Measurements from ENCODE around the gene ERN2.

ERN2 gene

DNA sequence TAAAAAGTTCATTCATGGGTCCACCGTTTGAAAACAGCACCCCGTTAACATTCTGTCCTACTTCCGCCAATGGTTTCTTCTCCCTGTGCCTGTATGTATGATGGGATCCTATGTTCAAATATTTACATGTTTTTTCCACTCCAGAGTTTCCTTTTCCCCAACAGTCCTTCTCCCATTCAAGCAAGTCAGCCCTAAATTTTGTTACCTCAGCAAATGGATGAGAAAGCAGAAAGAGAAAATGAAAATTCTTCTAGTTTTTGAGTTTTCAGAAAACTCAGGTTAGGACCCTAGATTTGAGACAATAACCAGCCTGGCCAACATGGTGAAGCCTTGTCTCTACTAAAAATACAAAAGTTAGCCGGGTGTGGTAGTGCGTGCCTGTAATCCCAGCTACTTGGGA, 3.5 kb upstream of the ERN2 start:
- no peak for DNase-seq

DNA sequence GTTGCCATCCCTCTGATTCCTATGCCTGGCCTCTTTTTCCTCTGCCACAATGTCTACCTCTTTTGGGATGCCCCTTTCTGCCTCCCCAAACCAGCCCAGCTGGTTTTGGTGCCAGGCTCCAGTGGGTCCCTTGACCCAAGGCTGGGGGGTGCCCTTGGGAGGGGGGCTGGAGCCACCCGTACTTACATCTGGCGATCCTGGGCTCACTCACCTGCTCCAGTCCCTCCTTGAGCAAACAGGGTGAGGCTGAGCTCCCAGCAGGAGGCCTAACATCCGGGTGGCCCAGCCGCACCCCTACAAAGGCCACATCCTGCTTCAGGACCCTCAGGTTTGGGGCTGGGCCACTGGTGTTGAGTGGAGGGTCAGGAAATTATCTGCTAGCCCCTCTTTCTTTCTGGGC, 1.2 kb downstream of the ERN2 start:
- no peak for DNase-seq

DNA sequence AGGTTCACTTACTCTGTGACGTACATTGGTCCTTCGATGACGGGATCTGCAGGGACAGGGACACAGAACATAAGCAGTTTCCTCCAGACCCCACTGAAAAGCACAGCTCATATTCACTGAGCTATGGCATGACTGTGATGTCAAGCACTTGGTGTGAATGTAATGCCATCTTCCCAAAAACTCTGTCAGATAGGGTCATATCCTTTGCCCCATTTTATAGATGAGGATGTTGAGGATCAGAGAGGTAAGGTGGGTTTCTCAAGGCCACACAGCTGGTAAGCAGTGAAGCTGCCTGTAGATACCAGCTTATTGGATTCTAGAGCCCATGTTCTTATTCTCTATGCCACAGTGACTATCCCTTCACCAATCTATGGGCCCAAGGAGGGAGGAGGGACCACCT, 2.5 kb downstream of the ERN2 start:
- no peak for DNase-seq

DNA sequence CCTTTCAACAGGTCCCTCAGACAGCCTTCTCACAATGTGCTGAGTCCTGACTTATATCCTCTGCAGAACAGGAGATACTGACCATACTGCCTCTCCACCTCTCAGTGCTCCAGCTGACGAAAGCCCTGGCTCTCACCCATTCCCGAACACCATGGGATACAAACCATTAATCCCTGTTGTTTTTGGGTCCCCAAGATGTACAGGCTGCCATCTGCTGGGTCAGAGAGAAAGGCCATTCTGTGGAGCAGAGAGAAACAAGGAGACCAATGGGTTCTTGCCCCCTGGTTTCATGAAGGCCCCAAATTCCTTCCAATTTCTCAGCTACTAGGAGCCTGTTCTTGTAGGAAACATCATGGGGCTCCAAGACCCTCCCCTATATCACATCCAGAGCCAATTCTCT, 3.0 kb downstream of the ERN2 start:
- no peak for DNase-seq

DNA sequence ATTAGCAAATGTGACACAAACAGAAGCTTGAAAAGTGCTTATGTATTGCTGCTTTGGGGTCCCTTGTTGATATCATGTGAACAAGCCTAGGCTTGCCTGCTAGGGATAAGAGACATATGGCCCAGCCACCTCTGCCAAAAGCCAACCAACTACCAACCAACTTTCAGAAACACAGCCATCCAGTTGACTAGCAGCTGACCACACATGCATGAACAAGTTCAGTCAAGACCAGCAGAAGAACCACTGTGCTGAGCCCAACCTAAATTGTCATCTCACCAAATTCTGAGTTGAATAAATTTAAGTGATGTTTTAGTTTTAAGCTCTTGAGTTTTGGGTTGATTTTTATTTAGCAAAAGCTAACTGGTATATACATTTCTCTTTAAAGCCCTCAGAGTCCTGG, 3.5 kb downstream of the ERN2 start:
- no peak for DNase-seq

DNA sequence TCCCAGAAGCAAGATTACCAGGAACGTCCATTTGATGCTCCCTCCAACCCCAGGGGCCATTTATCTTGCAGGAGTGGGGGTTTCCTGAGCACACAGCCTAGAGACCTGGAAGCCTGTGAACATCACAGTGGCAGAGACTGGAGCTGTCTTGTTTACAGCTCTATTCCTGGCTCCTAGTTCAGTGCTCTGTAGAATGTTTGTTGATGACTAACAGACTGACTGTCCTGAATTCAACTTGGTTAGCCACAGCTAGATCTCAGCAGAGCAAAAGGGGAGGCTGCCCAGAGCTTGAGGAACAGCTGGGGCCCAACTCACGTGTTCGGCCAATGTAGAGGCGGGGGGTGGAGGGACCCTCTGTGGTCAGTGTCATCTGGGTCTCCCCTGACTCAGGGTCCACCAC, 6.6 kb downstream of the ERN2 start:
- DNase-seq = no peak

DNA sequence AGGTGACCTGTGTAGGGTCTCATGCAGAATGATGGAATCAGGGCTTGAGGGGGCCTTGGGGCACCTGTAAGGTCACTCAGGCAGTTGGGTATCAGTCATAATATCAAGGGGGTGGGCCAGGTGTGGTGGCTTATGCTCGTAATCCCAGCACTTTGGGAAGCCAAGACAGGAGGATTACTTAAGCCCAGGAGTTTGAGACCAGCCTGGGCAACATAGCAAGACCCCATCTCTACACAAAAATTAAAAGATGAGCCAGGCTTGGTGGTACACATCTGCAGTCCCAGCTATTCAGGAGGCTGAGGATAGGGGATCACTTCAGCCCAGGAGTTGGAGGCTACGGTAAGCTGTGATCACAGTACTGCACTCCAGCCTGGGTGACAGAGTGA, 7.5 kb downstream of the ERN2 start:
- no peak for DNase-seq

DNA sequence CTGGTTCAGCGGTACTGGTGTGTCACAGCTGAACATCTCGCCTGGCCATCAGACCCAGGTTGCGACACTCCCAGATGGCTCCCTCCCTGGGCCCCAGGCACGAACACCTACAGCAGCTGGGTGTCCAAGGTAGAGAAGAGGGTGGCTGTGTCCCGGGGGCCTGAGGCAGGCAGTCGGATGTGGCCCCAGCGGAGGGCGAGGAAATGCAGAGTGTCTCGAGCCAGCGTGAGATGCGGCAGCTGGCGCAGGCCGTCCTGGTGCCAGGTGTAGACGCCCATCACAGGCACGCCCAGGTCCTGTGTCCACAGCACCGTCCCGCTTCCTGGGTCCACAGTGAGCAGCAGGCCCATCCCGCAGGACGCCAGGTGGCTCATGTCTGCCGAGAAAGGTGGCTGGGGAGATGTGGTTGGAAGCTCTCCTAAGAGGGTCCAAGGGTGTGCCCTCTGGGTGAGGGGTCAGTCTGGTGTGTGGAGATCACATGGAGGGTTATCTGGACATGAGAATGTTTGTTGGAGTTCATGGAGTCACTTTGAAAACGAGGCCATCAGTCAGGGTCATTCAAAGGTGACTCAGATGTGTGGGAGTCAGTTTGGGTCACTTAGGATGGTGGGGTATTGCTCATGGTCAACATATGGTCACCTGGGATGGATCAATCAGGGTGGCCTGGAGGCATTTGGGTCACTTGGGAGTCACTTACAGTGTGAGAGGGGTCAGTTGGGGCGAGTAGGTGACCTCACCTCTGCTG, 8.1 kb downstream of the ERN2 start:
- no peak for DNase-seq

DNA sequence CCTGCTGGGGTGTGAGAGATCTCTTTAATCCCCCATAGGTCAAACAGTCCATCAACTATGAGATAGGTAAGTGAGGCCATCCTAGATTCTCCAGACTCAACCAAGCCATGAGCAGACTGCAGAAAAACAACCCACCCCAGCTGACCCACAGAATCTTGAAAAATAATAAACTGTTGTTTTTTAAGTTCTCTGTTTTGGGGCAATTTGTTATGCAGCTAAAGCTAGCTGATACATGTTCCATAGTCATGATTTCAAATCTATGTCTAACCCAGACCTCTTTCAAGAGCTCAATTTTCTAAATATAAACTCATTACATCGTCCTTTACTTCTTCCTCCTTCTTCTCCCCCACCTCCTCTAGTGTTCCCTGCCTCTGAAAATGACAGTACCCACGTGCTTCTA, 10.1 kb downstream of the ERN2 start:
- DNase-seq = no peak

DNA sequence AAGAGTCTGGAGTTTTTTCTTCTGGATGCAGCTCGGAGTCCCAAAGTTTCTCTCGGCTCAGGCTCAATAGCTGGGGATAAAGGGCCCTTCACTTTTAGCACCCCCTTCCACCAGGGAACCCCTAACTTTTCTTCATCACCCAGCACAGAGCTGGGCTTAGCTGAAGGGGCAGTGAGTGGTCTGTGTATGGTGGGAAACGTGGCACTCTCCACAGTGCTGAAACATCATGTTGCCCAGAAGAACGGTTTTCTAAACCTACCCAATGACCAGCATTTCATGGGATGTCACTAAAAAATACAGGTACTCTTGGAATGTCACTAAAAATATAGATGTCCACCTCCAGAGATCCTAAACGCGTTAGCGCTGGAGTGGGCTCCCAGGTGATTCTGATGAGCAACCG, 12.0 kb downstream of the ERN2 start:
- no peak for DNase-seq

DNA sequence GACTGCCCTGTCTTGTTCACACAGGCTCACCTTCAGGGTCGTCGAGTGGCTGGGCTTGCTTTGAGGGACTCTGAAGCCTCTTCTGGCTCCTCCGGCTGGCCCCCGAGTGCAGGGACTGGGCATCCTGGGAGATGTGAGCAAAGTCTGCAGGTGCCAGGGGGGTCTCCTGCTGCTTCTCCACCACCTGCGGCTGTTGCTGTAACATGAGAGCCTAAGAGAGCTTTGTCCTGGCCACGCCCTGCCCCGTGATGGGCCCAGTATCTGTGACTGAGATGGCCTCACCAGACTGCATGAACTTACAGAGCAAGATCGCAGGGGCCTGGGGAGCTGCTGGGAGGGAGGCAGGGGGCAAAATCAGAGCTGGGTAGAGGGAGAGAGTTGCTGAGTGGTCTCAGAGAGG, 12.5 kb downstream of the ERN2 start:
- DNase-seq = no peak

DNA sequence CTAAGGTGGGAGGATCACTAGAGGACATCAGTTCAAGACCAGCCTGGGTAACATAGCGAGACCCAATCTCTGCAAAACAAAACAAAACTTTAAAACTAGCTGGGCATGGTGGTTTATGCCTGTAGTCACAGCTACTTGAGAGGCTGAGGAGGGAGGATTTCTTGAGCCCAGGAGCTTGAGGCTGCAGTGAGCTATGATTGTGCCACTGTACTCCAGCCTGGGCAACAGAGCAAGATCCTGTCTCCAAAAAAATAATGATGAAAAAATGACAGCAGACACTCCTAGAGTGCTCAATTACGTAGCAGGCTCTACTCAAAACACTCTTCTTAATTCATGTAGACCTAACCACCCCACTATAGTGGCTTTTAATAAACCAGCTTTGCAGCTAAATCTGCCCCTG, 12.9 kb downstream of the ERN2 start:
- no peak for DNase-seq

DNA sequence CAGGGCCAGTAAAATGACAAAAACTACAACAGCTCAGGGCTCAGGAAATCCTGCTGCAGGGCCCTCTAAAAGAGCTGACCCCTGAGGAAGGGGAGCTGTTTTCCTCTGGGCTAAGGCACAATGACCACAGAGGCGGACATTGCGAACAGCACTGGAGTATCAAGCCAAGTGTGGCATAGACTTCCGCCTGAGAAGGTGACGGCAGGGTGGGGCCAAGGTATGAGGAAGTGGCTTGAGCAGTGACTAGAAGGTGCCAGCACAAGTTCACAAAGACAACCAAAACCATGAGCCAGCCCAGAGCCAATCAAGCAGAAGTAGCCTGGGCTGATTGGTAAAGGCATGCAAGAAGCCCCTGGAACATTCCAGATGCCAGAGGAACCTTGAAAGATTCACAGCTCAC, 13.9 kb downstream of the ERN2 start:
- DNase-seq = no peak

DNA sequence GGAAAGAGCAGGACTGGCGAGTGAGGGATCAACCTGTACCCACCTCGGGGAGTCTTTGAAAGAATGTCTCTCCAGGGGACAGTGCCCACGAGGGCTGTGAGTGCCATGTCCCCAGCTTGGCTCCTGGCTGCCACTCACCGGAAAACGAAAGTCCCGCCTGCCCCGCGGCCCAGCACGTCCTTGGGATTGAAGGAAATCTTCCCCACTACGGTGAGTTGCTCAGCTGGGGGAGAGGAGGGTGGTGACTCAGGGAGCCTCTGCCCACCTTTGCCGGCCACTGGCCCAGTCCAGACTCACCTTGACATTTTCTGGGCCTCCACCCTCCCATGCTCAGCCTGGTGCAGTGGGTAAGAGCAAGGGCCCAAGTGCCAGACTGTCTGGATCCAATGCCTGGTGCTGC, 17.3 kb downstream of the ERN2 start:
- no peak for DNase-seq

DNA sequence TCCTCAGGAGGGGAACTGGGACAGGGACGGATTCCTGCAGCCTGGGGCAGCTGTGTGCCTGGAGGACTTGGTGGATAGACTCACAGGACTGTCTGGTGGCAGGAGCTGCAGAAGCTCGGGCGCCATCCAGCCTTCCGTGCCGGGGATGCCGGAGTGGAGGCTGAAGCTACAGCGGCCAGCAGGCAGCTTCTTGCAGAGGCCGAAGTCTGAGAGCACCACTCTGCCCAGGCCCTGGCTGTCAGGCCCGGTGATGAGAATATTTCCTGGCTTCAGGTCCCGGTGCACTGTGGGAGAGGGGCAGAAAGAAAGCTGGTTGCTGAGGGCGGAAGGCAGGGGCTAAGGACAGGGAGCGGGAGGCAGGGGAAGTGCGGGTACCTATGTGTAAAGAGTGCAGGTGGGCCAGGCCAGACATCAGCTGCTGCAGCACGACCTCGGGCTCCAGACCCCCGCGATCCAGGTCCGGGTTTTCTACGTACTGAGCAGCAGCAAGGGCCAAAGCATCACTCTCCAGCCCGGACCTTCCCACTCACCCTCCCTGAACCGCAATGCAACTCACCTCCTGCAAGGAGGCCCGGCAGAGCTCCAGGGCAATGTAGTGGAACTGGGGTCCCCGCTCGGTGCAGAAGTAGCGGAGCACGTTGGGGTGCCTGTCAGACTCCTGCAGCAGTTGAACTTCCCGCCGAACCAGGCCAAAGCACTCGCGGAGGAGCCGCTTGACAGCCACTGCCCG, 18.2 kb downstream of the ERN2 start:
- no peak for DNase-seq

DNA sequence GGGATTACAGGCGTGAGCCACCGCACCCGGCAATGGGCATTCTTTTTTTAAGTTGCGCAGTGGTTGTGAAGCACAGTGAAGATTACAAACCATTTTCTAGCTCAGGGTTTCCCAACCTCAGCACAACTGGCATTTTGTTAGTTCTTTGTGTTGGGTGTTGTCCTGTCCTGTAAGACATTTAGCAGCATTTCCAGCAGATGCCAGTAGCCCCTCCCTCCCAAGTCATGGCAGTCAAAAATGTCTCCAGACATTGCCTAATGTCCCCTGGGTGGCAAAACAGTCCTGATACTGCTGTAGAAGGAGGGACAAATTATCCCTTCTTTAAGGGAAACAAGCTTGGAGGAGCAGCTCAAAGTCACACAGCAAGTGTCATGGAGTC, 18.8 kb downstream of the ERN2 start:
- DNase-seq = no peak

DNA sequence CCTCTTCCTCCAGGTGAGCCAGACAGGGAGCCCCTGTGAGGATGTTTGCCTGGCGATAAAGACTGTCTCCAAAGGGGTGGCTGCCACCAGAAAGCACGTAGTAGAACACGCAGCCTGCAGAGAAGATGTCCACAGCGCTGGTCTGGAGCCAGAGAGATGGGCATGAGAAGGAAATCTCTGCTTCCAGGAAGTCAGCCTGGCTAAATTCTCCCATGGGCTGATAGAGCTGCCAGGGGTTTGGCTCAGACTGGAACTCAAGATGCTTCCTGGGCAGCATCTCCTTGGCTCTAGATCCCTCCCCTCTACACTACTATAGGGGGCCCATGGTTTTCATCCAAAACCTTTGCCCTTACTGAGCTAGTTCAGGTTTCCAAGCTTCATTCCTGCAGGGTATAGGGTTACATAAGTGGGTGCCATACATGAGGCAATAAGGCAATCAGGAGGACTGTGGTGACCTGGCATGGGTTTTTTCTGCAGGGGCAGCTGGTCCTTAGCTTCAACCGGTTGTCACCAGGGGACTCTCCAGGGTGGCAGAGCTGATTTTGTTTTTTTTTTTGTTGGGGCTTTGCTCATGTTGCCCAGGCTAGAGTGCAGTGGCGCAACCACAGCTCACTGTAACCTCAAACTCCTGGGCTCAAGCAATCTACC, 20.7 kb downstream of the ERN2 start:
- DNase-seq = no peak

DNA sequence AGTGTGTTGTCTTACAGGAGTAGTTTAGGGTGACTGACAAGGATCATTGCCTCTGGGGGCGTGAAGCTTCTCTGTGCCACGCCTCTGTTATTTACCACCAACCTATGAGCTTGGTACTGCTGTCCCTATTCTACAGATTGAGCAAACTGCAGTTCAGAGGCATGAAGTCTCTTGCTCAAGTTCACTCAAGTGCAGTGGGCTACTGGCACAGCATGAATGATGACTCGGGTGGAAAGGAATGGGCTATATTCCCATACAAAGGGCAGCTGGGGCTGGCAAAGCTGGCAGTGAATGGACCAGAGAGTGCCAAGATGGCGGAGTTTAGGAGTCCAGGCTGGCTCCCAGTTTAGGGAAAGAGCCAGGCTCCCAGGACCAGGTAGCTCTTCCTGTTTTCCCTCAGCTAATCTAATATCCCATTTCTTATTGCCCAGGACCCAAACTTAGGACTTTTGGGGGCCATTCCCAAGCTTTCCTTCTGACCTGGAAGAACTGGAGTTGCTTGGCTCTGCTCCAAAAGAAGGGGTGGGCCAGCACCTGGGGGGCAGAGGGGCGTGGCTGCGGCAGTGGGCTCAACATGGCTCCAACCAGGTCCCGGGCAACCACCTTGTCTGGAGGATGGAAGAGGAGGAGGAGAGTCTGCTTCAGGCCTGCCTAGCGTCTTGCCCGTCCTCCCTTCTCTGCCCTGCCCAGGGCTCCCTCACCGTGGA, 21.4 kb downstream of the ERN2 start:
- peak; percentile 38 for DNase-seq

DNA sequence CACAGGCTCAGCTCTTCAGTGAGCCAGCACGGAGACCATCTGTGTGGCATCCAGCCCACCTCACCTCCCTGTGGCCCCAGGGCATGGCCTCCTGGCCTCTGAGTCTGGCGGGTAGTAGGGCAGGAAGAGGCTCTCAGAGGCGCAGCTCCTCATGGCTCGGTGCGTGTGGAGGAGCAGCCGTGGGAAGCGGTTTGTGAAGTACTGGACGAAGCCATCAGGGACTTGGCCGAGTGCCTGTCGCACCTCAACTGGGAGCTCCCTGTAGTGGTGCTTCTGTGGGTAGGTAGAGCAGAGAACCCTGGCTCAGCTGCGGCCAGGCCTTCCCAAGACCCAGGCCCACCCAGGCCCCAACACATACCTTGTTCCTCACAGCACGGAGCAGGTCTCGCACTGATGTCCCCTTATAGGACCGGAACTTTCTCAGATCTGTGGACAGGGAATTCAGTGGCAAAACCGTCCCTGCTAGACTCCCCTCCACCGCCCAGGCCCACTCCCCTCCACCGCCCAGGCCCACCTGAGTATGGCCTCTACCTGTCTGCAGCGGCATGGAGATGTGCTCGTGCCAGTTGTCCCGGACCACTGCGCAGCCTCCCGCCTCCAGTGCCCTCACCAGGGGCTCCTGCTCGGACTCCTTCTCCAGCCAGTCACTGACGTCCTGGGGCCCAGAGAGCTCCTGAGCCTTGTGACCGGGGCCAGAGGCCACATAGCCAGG, 22.1 kb downstream of the ERN2 start:
- no peak for DNase-seq

DNA sequence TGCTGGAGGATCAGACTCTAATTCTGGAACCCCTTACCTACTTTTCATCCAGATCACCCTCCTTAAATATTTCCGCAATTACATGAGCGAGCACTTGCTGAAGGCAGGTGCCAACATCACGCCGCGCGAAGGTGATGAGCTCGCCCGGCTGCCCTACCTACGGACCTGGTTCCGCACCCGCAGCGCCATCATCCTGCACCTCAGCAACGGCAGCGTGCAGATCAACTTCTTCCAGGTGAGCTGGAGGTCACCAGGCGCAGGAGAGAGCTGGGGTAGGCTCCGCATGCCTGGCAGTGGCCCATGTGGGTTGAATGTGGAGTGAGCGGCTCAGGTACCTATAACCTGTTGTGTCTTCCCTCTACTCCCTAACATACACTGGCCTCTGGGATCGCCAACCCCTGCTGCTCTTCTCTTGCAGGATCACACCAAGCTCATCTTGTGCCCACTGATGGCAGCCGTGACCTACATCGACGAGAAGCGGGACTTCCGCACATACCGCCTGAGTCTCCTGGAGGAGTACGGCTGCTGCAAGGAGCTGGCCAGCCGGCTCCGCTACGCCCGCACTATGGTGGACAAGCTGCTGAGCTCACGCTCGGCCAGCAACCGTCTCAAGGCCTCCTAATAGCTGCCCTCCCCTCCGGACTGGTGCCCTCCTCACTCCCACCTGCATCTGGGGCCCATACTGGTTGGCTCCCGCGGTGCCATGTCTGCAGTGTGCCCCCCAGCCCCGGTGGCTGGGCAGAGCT, 23.4 kb downstream of the ERN2 start:
- no peak for DNase-seq

DNA sequence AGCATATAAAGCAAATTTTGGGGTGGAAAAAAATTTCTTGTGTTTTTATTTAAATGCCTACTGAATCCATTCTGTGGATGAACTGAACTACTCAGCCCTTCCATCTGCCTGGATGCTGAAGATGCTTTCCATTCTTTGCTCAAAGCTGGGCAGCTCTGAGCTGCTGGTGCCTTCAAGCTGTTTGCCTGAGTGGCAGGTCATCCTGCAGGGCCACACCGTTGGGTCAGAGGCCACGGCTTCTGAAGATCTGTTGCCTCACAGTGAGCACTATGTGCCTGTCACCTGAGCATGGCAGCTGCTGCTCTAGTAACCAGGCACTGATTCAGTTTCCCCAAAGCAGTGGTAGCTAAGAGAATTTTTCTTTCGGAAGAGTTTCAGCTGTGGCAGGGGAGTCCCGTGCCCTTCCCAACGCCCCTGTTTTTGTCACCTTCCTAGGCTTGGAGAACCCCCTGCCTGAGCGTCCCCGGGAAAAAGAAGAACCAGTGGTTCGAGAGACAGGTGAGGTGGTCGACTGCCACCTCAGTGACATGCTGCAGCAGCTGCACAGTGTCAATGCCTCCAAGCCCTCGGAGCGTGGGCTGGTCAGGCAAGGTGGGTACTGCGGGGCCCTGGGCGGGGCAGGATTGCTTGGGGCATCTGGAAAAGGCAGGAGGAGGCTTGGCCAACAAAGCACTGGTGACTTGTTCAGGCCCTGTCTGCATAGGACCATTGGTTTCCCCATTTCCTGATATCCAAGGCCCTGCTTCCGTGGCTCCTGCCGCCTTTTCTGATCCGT, 25.8 kb downstream of the ERN2 start:
- DNase-seq = no peak

DNA sequence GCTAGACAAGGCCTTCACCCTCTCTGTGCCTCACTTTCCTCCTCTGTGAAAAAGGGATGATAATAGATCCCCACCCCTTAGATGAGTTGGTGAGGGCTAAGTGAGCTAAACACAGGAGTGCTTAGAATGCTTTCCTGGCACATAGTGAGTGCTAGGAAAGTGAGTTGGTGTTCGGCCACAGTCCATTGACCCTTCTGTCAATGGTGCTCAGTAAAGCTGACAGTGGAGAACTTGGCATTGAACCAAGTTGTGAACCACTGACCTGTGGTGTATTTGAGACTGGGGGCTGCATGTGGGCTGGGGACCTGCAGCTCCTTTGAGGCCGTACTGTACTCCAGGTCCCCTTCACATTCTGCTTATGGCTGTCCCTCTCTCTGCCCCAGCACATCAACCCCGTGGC, 29.5 kb downstream of the ERN2 start:
- no peak for DNase-seq
